GM10266 (cell line): ENCODE measurements around the gene TYW1B.
"Not testable (repeated sequence)": the region's sequence is repeated elsewhere in the genome, so short reads cannot be mapped to it uniquely, and the experiment has no call there.

ENCODE experiments used
- DNase-seq: peaks from one replicate; pipeline ENCODE4 v3.0.0; 2012; ENCODE audit errors: extremely low spot score
- CTCF ChIP-seq: IDR thresholded peaks from 2 replicates; pipeline ENCODE4 v1.5.1; 2012; ENCODE audit warnings: mild to moderate bottlenecking, low read depth; ENCODE audit not compliant: control insufficient read depth, insufficient read depth; ENCODE audit errors: missing control alignments

Gene TYW1B

GRCh38 chr7:72823765-72824732 is 4.0 kb downstream of the TYW1B start:
- TF ChIP-seq CTCF, result peak; percentile 20
- DNase-seq, result not testable (repeated sequence)

GRCh38 chr7:72822497-72822896 is 5.5 kb downstream of the TYW1B start:
- not testable (repeated sequence) for DNase-seq

- not testable (repeated sequence) for DNase-seq
These were observed 9.2 kb downstream of the TYW1B start for GRCh38 chr7:72818663-72819361.

- not testable (repeated sequence) for DNase-seq
These were observed 10.3 kb downstream of the TYW1B start for GRCh38 chr7:72817661-72818060.

GRCh38 chr7:72816370-72817157 is 11.4 kb downstream of the TYW1B start:
- not testable (repeated sequence) for DNase-seq

- DNase-seq, result not testable (repeated sequence)
These were observed 17.6 kb downstream of the TYW1B start for GRCh38 chr7:72810437-72810836.

- not testable (repeated sequence) for DNase-seq
These were observed 19.5 kb downstream of the TYW1B start for GRCh38 chr7:72808511-72808910.

- DNase-seq, result not testable (repeated sequence)
These were observed 21.1 kb downstream of the TYW1B start for GRCh38 chr7:72806851-72807250.

- no peak for DNase-seq
- TF ChIP-seq CTCF, result no peak
These were observed 22.2 kb downstream of the TYW1B start for GRCh38 chr7:72805526-72806494.

GRCh38 chr7:72803778-72804177 is 24.2 kb downstream of the TYW1B start:
- DNase-seq, result not testable (repeated sequence)

- DNase-seq, result not testable (repeated sequence)
These were observed 26.4 kb downstream of the TYW1B start for GRCh38 chr7:72801564-72801963.

- not testable (repeated sequence) for DNase-seq
These were observed 32.6 kb downstream of the TYW1B start for GRCh38 chr7:72795401-72795800.
